Right lobe of liver (tissue), 4 donors: ENCODE measurements around the gene FAM161B.

ENCODE experiments used
- CTCF ChIP-seq, 4 donors: fragments of 200-600 bp in 3 of 4; fragments of 450-650 bp in 1 of 4; IDR thresholded peaks; one replicate each; pipeline versions ENCODE4 v1.5.1 to v1.8.0; 2016 to 2022; ENCODE audit warnings: antibody characterized with exemption in 4 of 4, mild to moderate bottlenecking in 2 of 4
- POLR2A ChIP-seq: fragments of 450-650 bp; IDR thresholded peaks from one replicate; pipeline ENCODE4 v1.6.1; 2017; ENCODE audit warnings: antibody characterized with exemption, mild to moderate bottlenecking
- donor health status: DM: no; HTN: no; CAD: no.
- donor health status: DM: no; HTN: no; CAD: no.
- donor health status: DM: no; HTN: yes; CAD: no.

- TF ChIP-seq CTCF (IDR thresholded peaks at IDR 0.05) (no peak), POLR2A (no peak)
Measured at GRCh38 chr14:73998726-73999125, 48.8 kb upstream of the FAM161B start.
